Upper lobe of left lung (tissue), 6 donors: Measurements from ENCODE around the gene PHGDH. TPM values are rescaled to one million over a fixed set of nuclear protein-coding genes. Genes with fewer than 3 reads are reported as not detected.

Source experiments
- ATAC-seq, 2 donors: fragments of 200-7000 bp; cut with Tn5 transposase; one replicate each; pipeline ENCODE4 v1.9.1; 2022; ENCODE audit warnings: mild to moderate bottlenecking in 2 of 2, moderate library complexity in 2 of 2; ENCODE audit not compliant: low FRiP score in 2 of 2
- DNase-seq, 2 donors: peaks; one replicate each; pipeline ENCODE4 v3.0.0-alpha.2; 2019 to 2020
- H3K27ac ChIP-seq, 4 donors: fragments of 200-600 bp; sonication (generic); one replicate each; pipeline ENCODE4 v1.5.1; 2016 to 2019
- H3K27me3 ChIP-seq, 4 donors: fragments of 200-600 bp; sonication (generic); one replicate each; pipeline ENCODE4 v1.5.1; 2017 to 2019
- H3K36me3 ChIP-seq, 4 donors: fragments of 200-600 bp; sonication (generic); one replicate each; pipeline ENCODE4 v1.5.1; 2016 to 2019
- H3K4me1 ChIP-seq, 4 donors: fragments of 200-600 bp; sonication (generic); one replicate each; pipeline ENCODE4 v1.5.1; 2018 to 2019
- H3K4me3 ChIP-seq, 4 donors: fragments of 200-600 bp; sonication (generic); one replicate each; pipeline ENCODE4 v1.5.1; 2017 to 2019; ENCODE audit warnings: mild to moderate bottlenecking in 2 of 4, moderate library complexity in 1 of 4
- H3K9me3 ChIP-seq, 4 donors: fragments of 200-600 bp; sonication (generic); one replicate each; pipeline ENCODE4 v1.5.1; 2018 to 2019
- EP300 ChIP-seq, 4 donors: sonication (generic); formaldehyde crosslinking; IDR thresholded peaks; one replicate each; pipeline ENCODE4 v1.5.1; 2017; ENCODE audit warnings: antibody characterized with exemption in 4 of 4, control low read depth in 2 of 4
- POLR2A ChIP-seq, 4 donors: fragments of 450-650 bp; IDR thresholded peaks; one replicate each; pipeline ENCODE4 v1.5.1; 2016 to 2017; ENCODE audit warnings: antibody characterized with exemption in 4 of 4, mild to moderate bottlenecking in 2 of 4
- POLR2AphosphoS5 ChIP-seq, 2 donors: sonication (generic); formaldehyde crosslinking; IDR thresholded peaks; one replicate each; pipeline ENCODE4 v1.5.1; 2017; ENCODE audit warnings: antibody characterized with exemption in 2 of 2
- WGBS, 2 donors: methylation state at CpG; one replicate each; pipeline ENCODE4 v1.1.5; 2017 to 2018; 5-methylcytosine and 5-hydroxymethylcytosine counted together
- total RNA-seq, 6 donors: library from RNA; depleted of rRNA in 4 of 6; stranded (reverse); fragments of >200 nt in 4 of 6; gene quantifications; one replicate each; pipeline versions ENCODE4 v1.1.0 to v1.2.1, GENCODE V29; 2016 to 2021
- TF ChIP-seq, protein P1 (sequence below), 6 experiments: fragments of 450-650 bp in 4 of 6; fragments of 200-600 bp in 2 of 6; sonication (generic) in 2 of 6; IDR thresholded peaks; one replicate each; pipeline ENCODE4 v1.5.1; 2016 to 2019; ENCODE audit warnings: antibody characterized with exemption in 6 of 6
- donor health status: DM: no; HTN: no; CAD: no; lungs with moderate emphysema.
- donor health status: DM: no; HTN: yes; CAD: no; lungs with severe emphysema.

Gene PHGDH
- total RNA-seq, 6 donors from 2014 or later: 12.4 to 60.8 (median 21.7) TPM

- Histone ChIP-seq H3K4me3 (no peak overlapping the region), H3K36me3 (peaks cover 0 to 5% (median 0%) of the 10 kb centered on the region in 4 donors), H3K27me3 (no peaks in the 10 kb centered on the region), H3K27ac (no peak overlapping the region), H3K9me3 (no peaks in the 10 kb centered on the region), H3K4me1 (no peaks in the 10 kb centered on the region)
- WGBS, 2 donors: 98% methylated on average over 11 of the region's 11 CpGs
- TF ChIP-seq POLR2A (IDR thresholded peaks at IDR 0.05): no peak
- TF ChIP-seq EP300 (IDR thresholded peaks at IDR 0.05): no peak
- TF ChIP-seq, protein P1, sequence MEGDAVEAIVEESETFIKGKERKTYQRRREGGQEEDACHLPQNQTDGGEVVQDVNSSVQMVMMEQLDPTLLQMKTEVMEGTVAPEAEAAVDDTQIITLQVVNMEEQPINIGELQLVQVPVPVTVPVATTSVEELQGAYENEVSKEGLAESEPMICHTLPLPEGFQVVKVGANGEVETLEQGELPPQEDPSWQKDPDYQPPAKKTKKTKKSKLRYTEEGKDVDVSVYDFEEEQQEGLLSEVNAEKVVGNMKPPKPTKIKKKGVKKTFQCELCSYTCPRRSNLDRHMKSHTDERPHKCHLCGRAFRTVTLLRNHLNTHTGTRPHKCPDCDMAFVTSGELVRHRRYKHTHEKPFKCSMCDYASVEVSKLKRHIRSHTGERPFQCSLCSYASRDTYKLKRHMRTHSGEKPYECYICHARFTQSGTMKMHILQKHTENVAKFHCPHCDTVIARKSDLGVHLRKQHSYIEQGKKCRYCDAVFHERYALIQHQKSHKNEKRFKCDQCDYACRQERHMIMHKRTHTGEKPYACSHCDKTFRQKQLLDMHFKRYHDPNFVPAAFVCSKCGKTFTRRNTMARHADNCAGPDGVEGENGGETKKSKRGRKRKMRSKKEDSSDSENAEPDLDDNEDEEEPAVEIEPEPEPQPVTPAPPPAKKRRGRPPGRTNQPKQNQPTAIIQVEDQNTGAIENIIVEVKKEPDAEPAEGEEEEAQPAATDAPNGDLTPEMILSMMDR (IDR thresholded peaks at IDR 0.05): no peak
- TF ChIP-seq POLR2AphosphoS5 (IDR thresholded peaks at IDR 0.05): no peak
- DNase-seq (no peak), ATAC-seq (no peak)
Measured at GRCh38 chr1:119720866-119721440, 9.2 kb downstream of the PHGDH start.

DNA sequence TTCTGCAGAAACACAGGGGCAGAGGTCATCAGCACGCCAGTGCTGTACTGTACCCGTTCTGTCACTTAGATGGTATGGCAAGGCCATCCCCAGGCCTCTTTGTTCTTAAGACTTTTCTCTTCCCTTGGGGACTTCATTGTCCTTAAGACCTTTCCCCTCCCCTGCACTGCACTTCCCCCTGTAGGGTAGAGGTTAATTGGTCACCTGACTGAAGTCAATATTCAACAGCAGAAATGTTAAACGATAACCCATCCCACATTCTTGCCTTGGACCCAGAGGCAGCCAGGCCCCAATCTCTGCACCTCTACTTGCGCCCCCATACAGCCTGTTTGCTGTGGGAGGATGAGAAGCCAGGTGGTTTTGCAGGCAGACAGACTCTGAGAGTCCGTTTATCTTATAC, 10.2 kb downstream of the PHGDH start:
- Histone ChIP-seq H3K4me3 (no peak overlapping the region), H3K4me1 (no peaks in the 10 kb centered on the region), H3K36me3 (peaks cover 0 to 5% (median 0%) of the 10 kb centered on the region in 4 donors), H3K9me3 (no peaks in the 10 kb centered on the region), H3K27ac (no peak overlapping the region), H3K27me3 (no peaks in the 10 kb centered on the region)
- DNase-seq (no peak), ATAC-seq (no peak)
- TF ChIP-seq EP300 (IDR thresholded peaks at IDR 0.05) (no peak), POLR2A (IDR thresholded peaks at IDR 0.05) (no peak), POLR2AphosphoS5 (IDR thresholded peaks at IDR 0.05) (no peak)
- TF ChIP-seq, protein P1 (IDR thresholded peaks at IDR 0.05): no peak
- WGBS, 2 donors: 82 to 90% methylated on average over 5 of the region's 5 CpGs

GRCh38 chr1:119724611-119725218, 13.0 kb downstream of the PHGDH start:
- Histone ChIP-seq H3K9me3 (no peaks in the 10 kb centered on the region), H3K4me3 (no peak overlapping the region), H3K36me3 (peaks cover 0 to 5% (median 2%) of the 10 kb centered on the region in 4 donors), H3K27ac (no peak overlapping the region), H3K4me1 (no peaks in the 10 kb centered on the region), H3K27me3 (no peaks in the 10 kb centered on the region)
- DNase-seq (no peak), ATAC-seq (no peak)
- 75 to 78% methylated on average over 8 of the region's 8 CpGs for WGBS, 2 donors
- TF ChIP-seq, protein P1 (IDR thresholded peaks at IDR 0.05): no peak
- TF ChIP-seq POLR2A (IDR thresholded peaks at IDR 0.05) (no peak), POLR2AphosphoS5 (IDR thresholded peaks at IDR 0.05) (no peak), EP300 (IDR thresholded peaks at IDR 0.05) (no peak)

GRCh38 chr1:119725626-119726025, 13.9 kb downstream of the PHGDH start:
- TF ChIP-seq EP300 (IDR thresholded peaks at IDR 0.05) (no peak), POLR2AphosphoS5 (IDR thresholded peaks at IDR 0.05) (no peak), POLR2A (IDR thresholded peaks at IDR 0.05) (no peak)
- TF ChIP-seq, protein P1 (IDR thresholded peaks at IDR 0.05): no peak

DNA sequence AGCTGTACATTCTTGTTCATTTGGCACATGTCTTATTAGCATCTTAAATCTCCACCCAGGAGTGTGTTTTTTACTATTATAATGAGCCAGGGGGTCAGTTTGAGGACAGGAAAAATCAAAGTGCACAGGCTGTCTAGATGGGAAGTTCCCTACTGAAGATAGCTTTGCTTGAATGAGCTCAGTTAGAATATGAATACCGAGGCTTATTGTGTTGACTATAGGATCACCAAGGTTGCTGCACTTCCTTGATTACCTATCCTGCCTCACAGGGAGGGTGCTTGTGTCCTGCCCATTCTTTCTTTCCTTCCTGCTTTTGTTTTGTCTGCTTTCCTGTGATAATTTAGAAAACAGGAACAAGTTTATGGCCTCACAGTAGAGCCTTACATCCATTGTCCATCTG, 16.3 kb downstream of the PHGDH start:
- WGBS, 2 donors: 40 to 43% methylated on average over 1 of the region's 1 CpG

More at GRCh38 chr1:119725626-119726025, 13.9 kb downstream of the PHGDH start:
- WGBS, 2 donors: 85 to 92% methylated on average over 5 of the region's 5 CpGs
- DNase-seq: no peak
- Histone ChIP-seq H3K4me1 (no peaks in the 10 kb centered on the region), H3K36me3 (peaks cover 0 to 5% (median 2%) of the 10 kb centered on the region in 4 donors), H3K27ac (no peak overlapping the region), H3K9me3 (no peaks in the 10 kb centered on the region), H3K4me3 (no peak overlapping the region), H3K27me3 (no peaks in the 10 kb centered on the region)
- ATAC-seq: no peak

More for the DNA sequence above, 16.3 kb downstream of the PHGDH start:
- Histone ChIP-seq H3K4me1 (no peaks in the 10 kb centered on the region), H3K9me3 (no peaks in the 10 kb centered on the region), H3K27ac (no peak overlapping the region), H3K27me3 (no peaks in the 10 kb centered on the region), H3K4me3 (no peak overlapping the region), H3K36me3 (peaks cover 0 to 4% (median 0%) of the 10 kb centered on the region in 4 donors)
- ATAC-seq: no peak
- TF ChIP-seq, protein P1 (IDR thresholded peaks at IDR 0.05): no peak
- TF ChIP-seq EP300 (IDR thresholded peaks at IDR 0.05): no peak
- TF ChIP-seq POLR2A (IDR thresholded peaks at IDR 0.05): no peak
- TF ChIP-seq POLR2AphosphoS5 (IDR thresholded peaks at IDR 0.05): no peak
- no peak for DNase-seq
